HG03175 (cell line): ENCODE data around the gene CTXN3.

ENCODE experiments used
- ATAC-seq: cut with Tn5 transposase; IDR thresholded peaks from one replicate; pipeline ENCODE4 v1.9.1; 2021; ENCODE audit warnings: mild to moderate bottlenecking, moderate library complexity; ENCODE audit not compliant: unreplicated experiment

The CTXN3 gene

DNA sequence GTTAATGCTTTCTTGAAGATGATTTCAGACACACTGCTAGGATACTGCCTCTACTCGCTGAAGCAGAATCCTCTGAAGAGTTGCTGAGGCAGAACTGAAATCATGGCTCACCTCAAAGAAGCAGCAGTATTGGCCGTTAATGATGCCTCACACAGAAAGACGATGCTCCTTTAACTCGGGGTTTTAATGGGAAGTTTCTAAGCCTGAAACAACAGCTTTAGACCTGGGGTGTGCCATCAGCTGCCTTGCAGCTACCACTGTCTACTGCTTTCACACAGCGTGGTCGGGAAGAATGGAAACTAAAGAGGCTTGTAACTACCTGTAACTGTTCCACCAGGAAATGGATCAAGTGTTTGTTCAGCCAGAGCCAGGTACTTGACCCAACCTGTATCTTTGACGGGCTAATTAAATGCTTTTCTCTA is at the start of gene CTXN3:
Gene CTXN3 (plus strand): TSS at position 65 of the 422 bp plus-strand sequence. CDS start 8,440 bp downstream, outside the sequence.
- ATAC-seq, result no peak

DNA sequence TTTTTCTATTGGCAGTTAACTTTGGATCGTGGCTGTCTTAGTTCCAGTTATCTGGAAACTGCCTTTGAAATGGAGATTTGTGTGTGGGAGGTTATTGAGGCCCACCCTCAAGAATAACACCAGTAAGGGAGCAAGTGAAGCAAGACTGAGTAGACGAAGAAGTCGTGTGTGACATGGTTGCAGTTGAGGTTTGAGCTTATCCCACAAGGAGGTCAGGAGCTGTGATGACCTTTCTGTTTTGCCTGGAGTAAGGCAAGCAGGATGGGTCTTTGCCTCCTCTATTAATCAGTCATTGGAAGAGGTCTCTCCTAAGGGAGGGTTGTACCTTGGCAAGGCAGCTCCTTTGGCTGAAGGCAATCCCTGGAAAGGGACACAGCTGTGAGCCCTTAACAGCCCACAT is 49.6 kb upstream of the CTXN3 start:
- no peak for ATAC-seq

DNA sequence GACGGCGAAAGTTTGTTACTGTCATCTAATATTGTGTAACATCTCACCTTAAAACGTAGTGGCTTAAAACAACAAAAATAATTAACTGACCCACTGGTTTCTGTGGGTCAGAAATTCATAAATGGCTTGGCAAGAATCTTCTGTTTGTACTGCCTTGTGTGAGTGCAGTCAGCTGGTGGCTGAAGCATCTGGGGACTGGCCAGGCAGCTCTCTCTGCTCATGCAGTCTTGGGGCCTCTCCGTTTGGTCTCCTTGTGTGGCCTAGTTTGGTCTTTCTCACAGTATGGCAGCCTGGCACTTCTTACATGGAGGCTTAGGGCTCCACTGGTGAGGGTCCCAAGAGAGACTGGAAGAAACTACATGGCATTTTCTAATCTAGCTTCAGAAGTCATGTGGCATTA is 49.0 kb upstream of the CTXN3 start:
- no peak for ATAC-seq

DNA sequence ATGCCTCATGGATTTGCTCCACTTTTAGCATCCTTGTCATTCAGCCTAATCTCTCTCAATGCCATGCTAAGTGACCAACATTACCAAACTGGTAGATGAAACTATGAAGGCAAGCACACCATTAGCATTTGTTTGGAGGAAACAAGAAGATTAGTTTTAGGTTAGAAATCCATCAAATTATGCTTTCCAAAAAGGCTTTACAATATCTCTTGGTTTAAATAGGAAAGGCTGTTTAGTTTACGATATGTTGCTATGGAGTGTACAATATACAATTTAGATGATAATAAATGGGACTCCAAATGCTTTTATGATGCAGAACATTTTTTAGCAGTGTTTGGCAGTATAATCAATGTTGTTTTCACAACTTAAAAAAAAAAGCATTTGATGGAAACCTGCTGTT is 47.8 kb upstream of the CTXN3 start:
- ATAC-seq, result no peak

DNA sequence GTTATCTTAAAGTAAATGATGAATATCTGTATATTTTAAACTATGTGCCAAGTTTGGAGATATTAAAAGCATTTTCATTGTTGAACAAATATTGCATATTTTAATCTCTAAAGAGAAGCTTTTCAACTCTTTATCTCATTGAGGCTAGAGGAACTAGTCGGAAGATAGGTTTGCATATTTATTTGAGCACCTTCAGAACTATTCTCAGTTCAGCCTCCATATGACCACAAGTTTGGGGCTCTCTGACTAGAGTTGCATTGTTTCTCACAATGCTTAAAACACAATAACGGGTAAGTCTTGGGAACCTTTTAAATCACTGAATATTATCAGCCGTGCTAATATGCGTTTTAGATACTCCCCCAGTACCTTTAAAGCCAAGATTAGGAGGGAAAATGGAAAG is 47.3 kb upstream of the CTXN3 start:
- no peak for ATAC-seq

DNA sequence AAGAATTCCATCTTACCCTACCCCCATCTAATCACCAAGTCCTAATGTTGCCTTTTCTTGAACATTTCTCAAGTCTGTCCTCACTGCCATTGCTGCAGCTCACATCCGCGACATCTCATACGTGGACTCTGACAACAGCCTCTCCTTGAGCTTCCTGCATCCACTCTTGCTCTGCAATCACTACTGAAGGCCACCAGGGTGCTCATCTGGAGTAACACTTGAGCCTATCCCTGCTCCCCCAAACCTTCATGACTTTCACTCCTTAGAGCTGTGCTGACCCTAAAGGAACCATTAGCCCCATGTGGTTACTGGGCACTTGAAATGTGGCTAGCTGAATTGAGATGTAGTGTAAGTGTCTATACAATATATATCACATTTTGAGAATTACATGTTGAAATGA is 46.4 kb upstream of the CTXN3 start:
- no peak for ATAC-seq

DNA sequence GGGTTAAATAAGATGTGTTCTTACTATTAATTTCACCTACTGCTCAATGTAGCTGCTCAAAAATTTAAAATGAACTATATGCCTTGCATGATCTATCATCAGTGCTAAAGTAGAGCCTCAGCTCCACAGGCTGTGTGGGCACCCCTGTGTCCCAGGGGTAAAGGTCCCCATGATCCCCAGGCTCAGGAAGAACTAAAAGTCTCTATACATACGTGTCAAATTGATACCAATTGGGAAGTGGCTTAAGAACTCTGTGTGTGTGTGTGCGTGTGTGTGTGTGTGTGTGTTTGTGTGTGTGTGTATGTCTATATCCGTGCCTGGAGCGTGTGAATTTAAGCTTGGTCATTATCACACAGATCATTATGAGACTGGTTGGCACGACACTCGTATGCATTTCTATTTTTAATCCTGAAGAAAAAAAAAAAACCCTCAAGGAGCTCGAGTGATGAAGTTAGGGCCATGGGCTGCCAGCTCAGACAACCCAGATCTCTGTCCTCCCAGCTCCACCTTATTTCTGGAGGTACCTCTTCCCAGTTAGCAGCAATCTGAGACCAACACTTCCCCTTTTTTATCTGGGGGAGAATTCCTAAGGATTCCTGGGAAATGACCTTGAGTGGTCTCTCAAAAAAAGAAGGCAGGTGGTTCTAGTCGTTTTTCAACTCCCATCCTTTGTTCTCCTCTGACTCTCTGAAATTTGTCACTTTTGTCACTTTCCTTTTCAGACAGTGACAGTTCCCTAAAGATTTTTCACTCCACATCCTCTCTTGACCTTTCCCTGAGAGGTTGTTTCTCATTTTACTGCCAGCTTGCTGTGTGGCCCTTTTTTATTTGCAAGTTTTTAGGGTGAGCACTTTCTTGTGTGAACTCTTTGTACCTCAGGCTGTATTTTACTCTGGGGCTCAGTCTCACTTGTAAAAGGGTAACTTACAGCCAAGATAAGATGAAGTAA is 45.7 kb upstream of the CTXN3 start:
- ATAC-seq, result no peak

DNA sequence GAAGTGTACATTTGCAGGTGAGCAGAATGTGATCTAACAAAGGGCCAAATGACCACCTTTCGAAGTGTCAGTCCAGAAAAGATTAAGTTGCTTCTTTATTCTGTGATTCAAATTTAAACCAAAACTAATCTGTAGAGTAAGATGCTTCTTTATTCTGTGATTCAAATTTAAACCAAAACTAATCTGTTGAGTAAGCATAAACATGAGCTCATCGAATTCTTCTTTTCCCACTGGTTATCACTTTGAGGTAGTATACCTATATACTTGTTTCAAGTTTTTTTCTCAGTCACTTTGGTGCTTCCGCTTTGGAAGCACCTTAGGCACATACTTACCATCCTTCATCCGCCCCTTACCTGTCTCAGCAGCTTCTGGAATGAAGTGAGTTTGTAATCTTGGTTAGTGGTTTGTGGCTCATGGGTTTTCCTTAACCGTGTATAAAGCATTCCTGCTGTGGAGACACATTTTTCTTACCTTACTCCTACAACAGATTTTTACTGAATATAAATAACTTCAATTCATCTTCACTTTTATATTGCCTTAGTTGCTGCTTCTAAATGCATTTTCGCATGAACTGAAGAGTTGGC is 40.7 kb upstream of the CTXN3 start:
- ATAC-seq, result no peak

DNA sequence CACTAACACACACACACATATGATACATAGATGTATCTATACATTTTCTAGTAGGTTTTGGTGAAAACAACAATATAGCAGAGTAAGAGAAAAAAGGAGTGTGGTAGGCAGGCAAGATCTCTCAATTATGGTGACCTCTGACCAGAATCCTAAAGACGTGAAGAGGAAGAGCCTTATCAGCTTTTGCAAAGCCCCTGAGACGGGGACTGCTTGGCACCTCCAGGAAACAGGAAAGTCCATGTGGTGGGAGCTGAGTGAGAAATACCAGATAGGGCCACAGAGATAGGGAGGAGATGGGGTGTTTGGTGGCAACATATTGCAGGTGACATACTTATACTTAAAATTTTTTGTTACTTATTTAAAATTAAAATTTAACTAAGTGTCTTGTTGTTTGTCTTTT is 39.9 kb upstream of the CTXN3 start:
- ATAC-seq, result no peak

DNA sequence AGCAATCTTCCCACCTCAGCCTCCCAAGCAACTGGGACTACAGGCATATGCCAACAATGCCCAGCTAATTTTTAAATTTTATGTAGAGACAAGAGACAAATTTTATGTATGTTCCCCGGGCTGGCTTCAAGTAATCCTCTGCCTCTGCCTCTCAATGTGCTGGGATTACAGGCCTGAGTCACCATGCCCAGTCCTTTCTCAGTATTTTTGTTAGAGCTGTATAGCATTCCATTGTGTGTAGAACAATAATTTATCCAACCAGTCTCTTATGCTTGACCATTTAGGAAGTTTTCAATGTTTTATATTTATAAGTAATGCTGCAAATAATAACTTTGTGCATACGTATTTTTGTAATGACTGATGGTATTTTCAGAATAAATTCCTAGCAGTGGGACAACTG is 38.9 kb upstream of the CTXN3 start:
- ATAC-seq, result no peak

DNA sequence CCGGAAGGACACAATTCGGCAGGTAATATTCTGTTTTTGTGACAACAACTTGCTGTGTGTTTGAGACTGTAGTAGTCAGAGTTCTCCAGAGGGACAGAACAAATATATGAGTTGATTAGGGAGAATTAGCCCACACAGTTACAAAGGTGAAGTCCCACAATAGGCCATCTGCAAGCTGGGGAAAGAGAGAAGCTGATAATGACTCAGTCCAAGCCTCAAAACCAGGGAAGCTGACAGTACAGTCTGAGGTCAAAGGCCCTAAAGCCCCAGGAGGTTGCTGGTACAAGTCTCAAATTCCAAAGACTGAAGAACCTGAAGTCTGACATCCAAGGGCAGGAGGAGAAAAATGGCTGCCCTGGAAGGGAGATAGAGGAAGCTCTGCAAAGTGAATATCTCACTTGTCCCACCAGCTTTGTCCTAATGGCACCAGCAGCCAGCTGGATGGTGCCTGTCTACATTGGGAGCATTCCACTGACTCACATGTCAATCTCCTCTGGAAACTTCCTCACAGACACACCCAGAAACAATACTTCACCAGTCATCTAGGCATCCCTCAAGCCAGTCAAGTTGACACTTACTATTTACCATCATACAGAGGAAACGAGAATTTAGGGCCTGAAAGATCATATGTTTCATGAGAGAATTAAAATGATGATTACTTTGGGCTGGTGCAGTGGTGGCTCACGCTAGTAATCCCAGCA is 36.3 kb upstream of the CTXN3 start:
- ATAC-seq, result no peak

DNA sequence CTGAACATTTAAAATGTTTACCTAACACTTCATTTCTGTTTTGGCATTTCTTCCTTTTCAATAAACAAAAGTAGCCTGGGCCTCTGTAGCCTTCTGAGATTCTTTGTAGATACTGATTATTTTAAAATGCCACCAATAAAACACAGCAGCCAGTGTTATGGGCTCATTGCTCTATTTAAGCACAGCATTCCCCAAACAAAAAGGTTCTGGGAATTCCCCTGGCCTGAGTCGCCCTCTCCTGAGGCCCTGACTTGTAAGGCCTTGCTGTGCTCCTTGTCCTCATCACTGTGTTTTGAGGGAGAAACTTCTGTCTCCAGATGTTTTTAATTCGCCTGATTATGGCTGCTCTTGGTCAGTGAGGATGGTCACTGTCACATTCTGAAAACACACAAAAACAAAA is 33.0 kb upstream of the CTXN3 start:
- ATAC-seq, result no peak

DNA sequence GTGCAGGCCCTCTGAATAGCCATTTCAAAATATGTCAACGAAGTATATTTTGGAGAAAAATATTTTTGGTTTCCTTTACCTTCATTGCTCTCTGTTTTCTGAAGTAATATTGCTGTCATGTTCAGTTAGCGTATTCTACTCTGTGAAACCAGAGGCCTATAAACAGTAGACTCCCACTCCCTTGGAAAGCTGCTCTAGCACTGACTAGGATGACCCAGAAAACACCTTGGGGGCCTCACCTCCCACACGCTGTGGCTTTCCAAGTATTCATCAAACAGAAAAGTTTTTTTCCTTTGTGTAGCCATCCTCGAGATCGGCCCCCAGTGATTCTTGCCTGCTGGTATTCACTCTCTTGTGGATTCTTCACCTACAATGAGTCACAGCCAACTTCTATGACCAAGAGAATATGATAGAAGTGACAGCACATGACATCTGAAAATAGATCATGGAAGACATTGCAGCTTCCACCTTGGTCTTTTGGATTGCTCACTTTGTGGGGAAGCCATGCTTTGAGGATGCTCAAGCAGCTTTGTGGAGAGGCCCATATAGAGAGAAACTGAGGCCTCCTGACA is 28.9 kb upstream of the CTXN3 start:
- ATAC-seq, result no peak

DNA sequence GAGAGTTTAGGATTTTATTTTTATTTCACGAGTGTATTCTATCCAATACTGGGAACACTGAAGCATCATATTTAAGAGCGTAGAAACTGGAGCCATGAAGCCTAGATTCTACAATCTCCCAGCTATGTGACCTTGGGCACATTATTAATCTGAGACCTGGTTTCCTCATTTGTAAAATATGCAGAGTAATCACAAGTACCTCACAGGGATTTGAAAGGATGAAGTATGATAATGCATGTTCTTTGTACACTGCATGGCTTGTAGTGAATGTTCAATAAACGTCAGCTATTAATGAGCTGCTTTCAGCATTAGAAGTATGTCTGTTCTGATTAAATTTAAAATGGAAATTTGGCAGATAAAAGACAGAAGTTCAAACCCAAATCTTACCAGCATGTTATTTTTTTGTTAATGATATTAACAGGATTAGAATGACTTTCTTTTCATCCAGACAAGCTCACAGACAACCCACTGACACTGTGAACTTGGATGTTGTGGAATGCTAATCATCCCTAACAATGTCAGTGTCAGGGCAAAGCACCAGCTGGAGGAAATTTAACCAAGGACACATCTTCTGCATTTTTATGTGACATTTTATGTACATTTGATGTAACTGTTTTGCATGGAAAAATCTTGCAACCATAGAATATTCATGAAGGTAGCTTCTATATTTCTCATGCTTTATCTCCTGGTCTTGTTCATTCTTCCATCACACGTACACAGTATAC is 27.1 kb upstream of the CTXN3 start:
- no peak for ATAC-seq

DNA sequence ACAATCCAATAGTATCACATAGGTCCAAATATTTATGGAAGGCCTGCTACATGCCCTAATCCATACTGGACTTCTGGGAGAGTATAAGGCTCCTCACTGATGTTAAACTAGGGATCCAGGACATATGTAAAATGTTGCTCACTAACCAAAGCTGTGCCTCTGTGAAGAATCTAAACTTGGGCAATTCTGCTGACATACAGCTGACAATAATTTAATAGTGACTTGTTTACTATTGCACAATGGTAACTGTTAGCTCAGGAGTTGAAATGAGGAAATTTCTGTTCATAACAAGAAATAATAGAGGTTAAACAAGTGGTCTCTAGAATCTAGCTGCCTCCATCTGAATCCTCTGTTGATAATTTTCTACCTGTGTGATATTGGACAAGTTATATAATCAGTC is 14.9 kb upstream of the CTXN3 start:
- no peak for ATAC-seq

DNA sequence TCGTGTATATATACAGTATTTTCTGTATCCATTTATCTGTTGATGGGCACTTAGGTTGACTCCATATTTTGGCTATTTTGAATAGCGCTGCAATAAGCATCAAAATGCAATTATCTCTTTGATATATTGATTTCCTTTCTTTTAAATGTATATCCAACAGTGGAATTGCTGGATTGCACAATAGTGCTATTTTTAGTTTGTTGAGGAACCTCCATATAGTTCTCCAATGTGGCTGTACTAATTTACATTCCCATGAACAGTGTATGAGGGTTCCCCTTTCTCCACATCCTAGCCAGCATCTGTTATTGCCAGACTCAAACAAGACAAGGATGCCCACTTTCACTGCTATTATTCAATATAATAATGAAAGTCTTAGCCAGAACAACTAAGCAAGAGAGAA is 9.1 kb upstream of the CTXN3 start:
- no peak for ATAC-seq

DNA sequence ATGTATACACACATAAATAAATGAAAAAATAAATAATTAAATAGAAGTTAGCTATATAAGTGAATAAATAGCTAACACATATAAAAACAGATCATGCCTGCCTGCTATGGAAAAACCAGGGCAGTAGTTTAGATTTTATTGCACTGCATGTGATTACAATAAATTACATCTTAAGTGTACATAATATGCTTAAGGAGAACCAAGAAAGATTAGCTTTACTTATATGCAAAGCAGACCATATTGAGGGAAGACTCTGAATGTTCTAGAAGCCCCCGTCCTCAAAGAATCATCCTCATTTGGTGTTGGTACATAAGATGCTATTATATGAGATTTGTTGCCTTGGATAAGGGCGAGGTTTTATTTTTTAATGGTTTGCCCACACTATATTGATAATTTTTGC is 5.9 kb upstream of the CTXN3 start:
- no peak for ATAC-seq

DNA sequence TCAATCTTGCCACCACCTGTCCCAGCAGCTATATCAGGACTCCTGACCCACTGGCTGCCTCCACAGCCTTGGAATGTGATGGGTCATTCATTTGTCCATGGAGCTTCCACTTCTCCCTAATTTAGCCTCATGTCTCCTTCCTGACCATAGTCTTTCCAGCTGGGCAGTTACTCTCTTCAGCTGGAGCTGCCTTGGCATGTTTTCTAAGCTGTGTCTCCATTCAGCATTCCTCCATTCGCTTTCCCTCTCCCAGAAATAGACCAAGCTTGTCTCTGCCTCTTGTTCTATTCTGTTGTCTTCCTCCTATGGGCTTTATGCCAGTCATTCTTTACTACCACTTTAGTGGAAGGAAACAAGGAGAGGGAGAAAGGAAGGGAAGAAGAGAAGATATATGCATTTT is 5.3 kb upstream of the CTXN3 start:
- no peak for ATAC-seq

DNA sequence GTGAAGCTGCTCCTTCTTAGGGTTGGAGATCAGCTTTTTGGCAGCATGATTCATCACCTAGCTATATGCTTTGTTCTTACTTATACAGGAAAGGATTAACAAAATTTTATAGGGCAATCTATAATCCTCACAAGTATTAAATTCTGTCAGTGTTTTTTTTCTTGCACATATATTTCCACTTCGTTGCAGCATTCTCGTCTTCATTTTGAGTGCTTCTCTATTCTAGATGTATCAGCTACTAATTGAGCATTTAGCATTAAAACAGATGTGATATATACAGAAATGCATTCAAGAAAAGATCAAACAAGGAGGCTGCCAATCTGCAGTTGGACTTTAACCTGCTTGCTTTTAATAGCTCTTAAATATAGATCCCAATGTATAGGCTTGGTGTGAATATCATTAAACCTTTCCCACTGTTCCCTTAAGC is 3.6 kb upstream of the CTXN3 start:
- ATAC-seq, result no peak

DNA sequence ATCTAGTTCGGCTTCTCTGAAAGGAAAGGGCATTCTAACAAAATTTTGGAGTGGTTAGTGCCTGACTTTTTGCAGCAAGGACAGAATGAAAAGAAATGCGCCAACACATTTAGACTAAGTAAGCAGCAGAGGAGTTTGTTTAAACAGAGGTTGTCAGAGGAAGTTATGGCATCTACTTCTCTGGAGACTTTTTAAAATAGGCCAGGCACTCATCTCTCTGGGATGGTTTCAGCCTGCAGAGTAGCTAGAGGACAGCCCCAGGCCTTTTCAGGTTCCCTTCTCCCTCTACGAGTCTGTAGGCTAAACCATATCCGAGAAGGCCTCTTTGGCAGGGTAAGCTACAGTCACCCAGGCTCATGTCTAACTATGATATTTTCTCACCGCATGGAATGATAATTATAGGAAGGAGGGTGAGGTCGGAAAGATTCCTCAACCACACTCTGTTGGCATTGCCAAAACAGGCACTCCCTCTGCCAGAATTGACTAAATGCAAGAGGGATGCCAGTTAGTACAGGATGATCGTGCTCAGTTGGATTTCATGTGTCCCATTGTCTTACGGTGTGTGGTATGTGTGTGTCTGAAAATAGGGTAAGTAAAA is 1.4 kb upstream of the CTXN3 start:
- ATAC-seq, result no peak
